Neuronal stem cell (in vitro differentiated cells): ENCODE data around the gene JMJD4.
A peak's percentile ranks its signal among the peaks of the same experiment; 100 is the strongest.

ENCODE experiments used
- DNase-seq: peaks from one replicate; pipeline ENCODE4 v3.0.0-alpha.2; 2013; ENCODE audit warnings: low spot score
- H2AFZ ChIP-seq: one replicate; pipeline ENCODE4 v1.6.1; 2013; ENCODE audit warnings: mild to moderate bottlenecking, low read length, inconsistent platforms
- H2AK5ac ChIP-seq: 2 replicates; pipeline ENCODE4 v1.6.1; 2013; ENCODE audit warnings: low read depth, mild to moderate bottlenecking, inconsistent platforms, low read length, moderate library complexity, mixed read lengths
- H2BK120ac ChIP-seq: 2 replicates; pipeline ENCODE4 v1.6.1; 2013; ENCODE audit warnings: low read depth, mild to moderate bottlenecking, inconsistent platforms, low read length, moderate library complexity, mixed read lengths
- H2BK12ac ChIP-seq: one replicate; pipeline ENCODE4 v1.6.1; 2013; ENCODE audit warnings: low read length, inconsistent platforms
- H2BK15ac ChIP-seq: 2 replicates; pipeline ENCODE4 v1.6.1; 2013; ENCODE audit warnings: mild to moderate bottlenecking, low read length, inconsistent platforms, mixed read lengths
- H2BK5ac ChIP-seq: one replicate; pipeline ENCODE4 v1.6.1; 2013; ENCODE audit warnings: inconsistent platforms, mild to moderate bottlenecking, low read length, moderate library complexity
- H3K14ac ChIP-seq: one replicate; pipeline ENCODE4 v1.6.1; 2013; ENCODE audit warnings: low read length, inconsistent platforms
- H3K18ac ChIP-seq: 2 replicates; pipeline ENCODE4 v1.6.1; 2013; ENCODE audit warnings: low read length, inconsistent platforms
- H3K23ac ChIP-seq: 2 replicates; pipeline ENCODE4 v1.6.1; 2013; ENCODE audit warnings: low read depth, mild to moderate bottlenecking, mixed read lengths, low read length, inconsistent platforms; ENCODE audit not compliant: poor library complexity
- H3K27ac ChIP-seq: replicated peaks from 3 replicates; pipeline ENCODE4 v1.5.1; 2013; ENCODE audit warnings: low read length, inconsistent platforms
- H3K27me3 ChIP-seq, 3 experiments: 2 replicates each; pipeline ENCODE4 v1.6.1; 2013; ENCODE audit warnings: low read length in 3 of 3, mild to moderate bottlenecking in 2 of 3, inconsistent platforms in 1 of 3, low read depth in 1 of 3, mixed read lengths in 1 of 3, moderate library complexity in 1 of 3; ENCODE audit not compliant: control insufficient read depth in 3 of 3, insufficient read depth in 3 of 3
- H3K36me3 ChIP-seq, 2 donors: replicated peaks in 1 of 2; 2 replicates each; pipeline ENCODE4 v1.6.1; 2013; ENCODE audit warnings: low read length in 2 of 2; ENCODE audit not compliant: control insufficient read depth in 2 of 2, insufficient read depth in 2 of 2
- H3K4ac ChIP-seq: 2 replicates; pipeline ENCODE4 v1.6.1; 2013; ENCODE audit warnings: inconsistent platforms, mild to moderate bottlenecking, low read length, moderate library complexity
- H3K4me1 ChIP-seq, 2 donors: 1 replicate in 1 of 2; 2 replicates in 1 of 2; pipeline ENCODE4 v1.6.1; 2013; ENCODE audit warnings: low read length in 2 of 2, low read depth in 1 of 2; ENCODE audit not compliant: control insufficient read depth in 2 of 2, insufficient read depth in 1 of 2
- H3K4me2 ChIP-seq: one replicate; pipeline ENCODE4 v1.6.1; 2013; ENCODE audit warnings: mild to moderate bottlenecking, low read length, inconsistent platforms; ENCODE audit not compliant: insufficient read depth, poor library complexity, severe bottlenecking
- H3K4me3 ChIP-seq, 2 donors: 2 replicates each; pipeline ENCODE4 v1.5.1; 2013; ENCODE audit warnings: low read length in 2 of 2, mild to moderate bottlenecking in 2 of 2, inconsistent platforms in 1 of 2, moderate library complexity in 1 of 2
- H3K79me1 ChIP-seq: one replicate; pipeline ENCODE4 v1.6.1; 2013; ENCODE audit warnings: low read depth, mild to moderate bottlenecking, inconsistent platforms, low read length, moderate library complexity
- H3K9ac ChIP-seq: one replicate; pipeline ENCODE4 v1.6.1; 2013; ENCODE audit warnings: mild to moderate bottlenecking, low read depth, low read length, inconsistent platforms; ENCODE audit not compliant: poor library complexity
- H3K9me3 ChIP-seq, 2 donors: replicated peaks in 1 of 2; 2 replicates each; pipeline versions ENCODE3 to v1.6.1; 2013; ENCODE audit warnings: low read length in 2 of 2, mild to moderate bottlenecking in 2 of 2, inconsistent platforms in 1 of 2, low read depth in 1 of 2, mixed read lengths in 1 of 2, moderate library complexity in 1 of 2; ENCODE audit not compliant: control insufficient read depth in 2 of 2, insufficient read depth in 1 of 2
- H4K8ac ChIP-seq: one replicate; pipeline ENCODE4 v1.6.1; 2013; ENCODE audit warnings: low read depth, mild to moderate bottlenecking, inconsistent platforms, low read length, moderate library complexity
- H4K91ac ChIP-seq: one replicate; pipeline ENCODE4 v1.6.1; 2013; ENCODE audit warnings: low read length, low read depth, mild to moderate bottlenecking, inconsistent platforms; ENCODE audit not compliant: poor library complexity
- WGBS, 2 donors: extraction: QIAGEN DNeasy Blood & Tissue Kit; methylation state at CpG; one replicate each; pipeline ENCODE4 v1.1.7; 2013; ENCODE audit warnings: missing lambda C conversion rate in 2 of 2, mixed read lengths in 1 of 2; ENCODE audit not compliant: insufficient read length in 2 of 2, insufficient replicate concordance in 1 of 2; ENCODE audit errors: extremely low coverage in 2 of 2; 5-methylcytosine and 5-hydroxymethylcytosine counted together

Gene JMJD4

DNA sequence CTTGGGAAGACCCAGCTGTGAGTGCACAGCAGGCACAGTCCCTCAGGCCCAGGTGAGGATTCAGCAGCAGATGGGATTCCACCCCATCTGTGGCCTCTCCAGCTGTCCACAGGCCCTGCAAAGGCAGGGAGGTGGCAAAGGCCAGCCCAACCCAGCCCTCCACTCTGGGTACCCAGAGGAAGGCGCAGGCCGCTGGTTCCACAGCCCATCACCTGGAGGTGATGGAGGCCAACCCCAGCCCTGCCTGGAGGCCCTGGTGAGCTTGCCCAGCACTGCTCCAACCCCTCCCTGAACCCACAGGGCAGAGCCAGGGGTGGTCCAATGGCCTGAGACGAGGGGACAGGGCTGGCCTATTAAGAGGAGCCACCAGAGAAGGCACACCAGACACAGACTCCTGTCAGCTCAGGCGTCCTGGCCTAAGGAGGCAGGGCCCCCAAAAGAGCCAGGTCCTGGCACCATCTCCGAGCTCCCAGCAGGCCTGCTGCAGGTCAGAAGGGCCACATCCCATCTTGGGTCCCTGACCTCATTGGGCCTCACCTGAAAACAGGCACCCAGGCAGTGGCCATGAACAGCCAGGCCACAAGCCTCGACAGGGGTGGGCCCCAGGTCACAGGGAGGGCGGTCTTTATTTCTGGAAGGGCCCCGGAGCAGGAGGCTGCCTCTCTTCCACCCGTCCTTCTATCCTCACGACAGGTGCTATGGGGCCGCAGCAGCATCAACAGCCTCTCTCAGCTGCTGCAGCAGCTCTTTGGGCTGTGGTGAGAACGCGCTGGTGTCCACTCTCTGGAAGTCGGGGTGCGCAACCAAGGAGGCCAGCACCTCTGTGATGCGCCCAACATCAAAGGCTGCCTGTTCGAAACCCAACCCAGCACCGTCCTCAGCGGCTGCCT is 3.2 kb downstream of the JMJD4 start:
- no CpG with 5 or more reads among the region's 19 CpGs for WGBS, 2 donors
- Histone ChIP-seq H3K4me2 (no peak overlapping the region), H2BK5ac (no peak overlapping the region), H3K36me3 (peaks cover 27 to 34% of the 10 kb centered on the region in 2 donors), H3K4ac (no peak overlapping the region), H2BK120ac (no peak overlapping the region), H3K9me3 (no peaks in the 10 kb centered on the region), H2AK5ac (no peak overlapping the region), H4K8ac (no peak overlapping the region), H3K9ac (no peak overlapping the region), H2AFZ (no peak overlapping the region), H4K91ac (no peak overlapping the region), H2BK15ac (no peak overlapping the region), H3K27me3 (peaks cover 0 to 1% (median 0%) of the 10 kb centered on the region in 3 experiments), H3K4me1 (peaks cover 17 to 20% of the 10 kb centered on the region in 2 donors), H3K14ac (no peak overlapping the region), H2BK12ac (no peak overlapping the region), H3K79me1 (peaks cover 30% of the 10 kb centered on the region), H3K23ac (peak overlapping the region; percentile 0), H3K18ac (no peak overlapping the region), H3K4me3 (no peak overlapping the region), H3K27ac (no peak overlapping the region)
- DNase-seq, result no peak

DNA sequence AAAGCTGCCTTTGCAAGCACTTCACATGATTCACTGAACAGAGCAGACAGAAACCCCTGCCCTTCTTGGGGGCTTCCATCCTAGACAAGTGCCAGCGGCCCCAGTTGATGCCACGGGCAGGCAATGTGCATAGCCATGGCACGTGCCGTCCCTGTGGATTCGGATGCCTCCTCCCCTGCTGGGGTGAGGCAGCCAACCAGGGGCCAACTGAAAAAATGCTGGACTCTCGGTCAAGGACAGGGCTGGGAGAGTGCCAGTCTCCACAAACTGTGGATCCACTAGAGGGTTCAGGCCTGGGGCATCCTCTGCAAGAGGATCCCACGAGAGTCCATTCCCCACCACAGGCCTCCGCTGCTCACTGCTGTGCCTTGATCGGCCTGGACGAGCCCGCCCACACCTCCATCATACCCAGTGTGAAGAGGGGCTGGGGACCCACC is 3.8 kb downstream of the JMJD4 start:
- Histone ChIP-seq H2AFZ (no peak overlapping the region), H3K36me3 (peaks cover 27 to 34% of the 10 kb centered on the region in 2 donors), H3K14ac (no peak overlapping the region), H2AK5ac (no peak overlapping the region), H3K27ac (no peak overlapping the region), H2BK120ac (no peak overlapping the region), H3K4ac (no peak overlapping the region), H3K79me1 (peaks cover 27% of the 10 kb centered on the region), H2BK5ac (no peak overlapping the region), H4K91ac (no peak overlapping the region), H3K9ac (no peak overlapping the region), H4K8ac (no peak overlapping the region), H3K4me1 (peaks cover 16 to 20% of the 10 kb centered on the region in 2 donors), H3K18ac (no peak overlapping the region), H3K9me3 (peaks cover 0 to 3% of the 10 kb centered on the region in 2 donors), H3K23ac (no peak overlapping the region), H2BK15ac (no peak overlapping the region), H3K27me3 (peaks cover 0 to 1% (median 0%) of the 10 kb centered on the region in 3 experiments), H3K4me3 (no peak overlapping the region), H3K4me2 (no peak overlapping the region), H2BK12ac (no peak overlapping the region)
- WGBS, 2 donors, result no CpG with 5 or more reads among the region's 11 CpGs
- DNase-seq, result no peak

DNA sequence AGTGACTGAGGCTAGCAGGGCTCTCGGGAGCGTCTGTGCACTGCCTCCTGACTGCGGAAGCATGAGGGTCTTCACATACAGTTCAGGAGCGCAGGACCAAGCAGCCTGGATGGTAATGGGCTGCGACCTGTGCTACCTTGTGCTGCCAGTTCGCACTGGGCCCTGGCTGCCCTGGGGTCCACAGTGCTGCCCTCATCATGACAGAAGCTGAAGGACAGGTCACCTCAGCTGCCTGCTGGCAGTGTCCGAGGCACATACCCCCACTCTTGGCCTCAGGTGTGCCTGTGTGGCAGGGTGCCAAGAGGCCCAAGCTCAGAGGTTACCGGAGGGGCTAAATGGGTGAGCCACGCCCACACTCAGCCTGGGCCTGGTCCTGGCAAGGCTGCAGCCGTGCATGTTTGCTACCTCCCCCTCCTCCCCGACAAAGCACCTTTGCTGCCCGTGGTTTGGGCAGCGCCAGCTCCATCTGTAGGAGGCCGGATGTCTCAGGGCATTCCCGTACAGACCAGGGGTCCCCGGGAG is 4.4 kb downstream of the JMJD4 start:
- Histone ChIP-seq H2BK12ac (peak overlapping the region; percentile 46), H4K8ac (no peak overlapping the region), H3K4me3 (no peak overlapping the region), H3K9ac (no peak overlapping the region), H3K4me1 (peaks cover 11 to 15% of the 10 kb centered on the region in 2 donors), H2BK15ac (peak overlapping the region; percentile 10), H3K23ac (peak overlapping the region; percentile 4), H3K18ac (no peak overlapping the region), H4K91ac (peak overlapping the region; percentile 79), H2AFZ (no peak overlapping the region), H3K27me3 (peaks cover 0 to 1% (median 0%) of the 10 kb centered on the region in 3 experiments), H3K79me1 (peaks cover 22% of the 10 kb centered on the region), H3K36me3 (peaks cover 27 to 34% of the 10 kb centered on the region in 2 donors), H3K9me3 (peaks cover 0 to 3% of the 10 kb centered on the region in 2 donors), H2AK5ac (peak overlapping the region; percentile 36), H3K4me2 (no peak overlapping the region), H2BK5ac (no peak overlapping the region), H2BK120ac (no peak overlapping the region), H3K14ac (no peak overlapping the region), H3K27ac (peak overlapping the region; percentile 12), H3K4ac (no peak overlapping the region)
- WGBS, 2 donors, result no CpG with 5 or more reads among the region's 16 CpGs
- DNase-seq, result no peak
